ENCODE data around the gene PUDP.

Gene PUDP

DNA sequence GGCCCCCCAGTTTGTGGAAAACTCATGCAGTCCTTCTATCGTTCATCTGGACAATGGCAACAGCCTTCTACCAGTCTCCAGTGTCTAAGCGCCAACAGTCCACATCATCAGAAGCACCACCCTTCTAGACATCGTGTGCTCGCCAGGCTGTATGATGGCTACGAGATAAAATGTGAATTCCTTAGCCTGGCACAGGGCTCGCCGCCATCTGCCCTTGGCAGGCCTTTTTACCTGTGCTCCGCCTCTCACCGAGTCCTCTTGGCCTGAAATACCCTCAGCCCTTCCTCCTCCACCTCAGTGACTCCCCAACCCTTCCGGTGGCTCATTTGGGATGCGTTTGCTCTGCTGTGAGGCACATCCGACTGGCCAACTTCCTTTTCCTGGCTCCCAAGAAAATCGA, 16.3 kb downstream of the PUDP start:
- Histone ChIP-seq H3K4me2 (ENCODE audit: low read length) (no peak overlapping the region), H2AFZ (ENCODE audit: low read length) (no peak overlapping the region), H3K9ac (ENCODE audit: low read length) (no peak overlapping the region), H3K27me3 (ENCODE audit: insufficient read depth, low read length) (no peaks in the 10 kb centered on the region), H3K79me2 (ENCODE audit: insufficient read depth, low read length) (peaks cover 72% of the 10 kb centered on the region), H3K4me1 (ENCODE audit: insufficient read depth, low read length, severe bottlenecking) (peaks cover 45% of the 10 kb centered on the region), H3K27ac (ENCODE audit: low read depth, low read length, poor library complexity, severe bottlenecking) (no peak overlapping the region), H3F3A (ENCODE audit: insufficient read depth, low read length) (no peaks in the 10 kb centered on the region), H3K4me3 (ENCODE audit: low read depth, low read length, poor library complexity, severe bottlenecking) (no peak overlapping the region), H4K20me1 (ENCODE audit: insufficient read depth, low read length) (no peaks in the 10 kb centered on the region), H3K9me2 (ENCODE audit: low read depth, low read length) (no peaks in the 10 kb centered on the region), H3K9me3 (ENCODE audit: low read length) (no peaks in the 10 kb centered on the region), H3K36me3 (ENCODE audit: insufficient read depth, low read length) (peaks cover 26% of the 10 kb centered on the region)
- TF ChIP-seq EZH2 (IDR thresholded peaks at IDR 0.05; ENCODE audit: borderline replicate concordance, low read length), result no peak
- TF ChIP-seq, protein P1, sequence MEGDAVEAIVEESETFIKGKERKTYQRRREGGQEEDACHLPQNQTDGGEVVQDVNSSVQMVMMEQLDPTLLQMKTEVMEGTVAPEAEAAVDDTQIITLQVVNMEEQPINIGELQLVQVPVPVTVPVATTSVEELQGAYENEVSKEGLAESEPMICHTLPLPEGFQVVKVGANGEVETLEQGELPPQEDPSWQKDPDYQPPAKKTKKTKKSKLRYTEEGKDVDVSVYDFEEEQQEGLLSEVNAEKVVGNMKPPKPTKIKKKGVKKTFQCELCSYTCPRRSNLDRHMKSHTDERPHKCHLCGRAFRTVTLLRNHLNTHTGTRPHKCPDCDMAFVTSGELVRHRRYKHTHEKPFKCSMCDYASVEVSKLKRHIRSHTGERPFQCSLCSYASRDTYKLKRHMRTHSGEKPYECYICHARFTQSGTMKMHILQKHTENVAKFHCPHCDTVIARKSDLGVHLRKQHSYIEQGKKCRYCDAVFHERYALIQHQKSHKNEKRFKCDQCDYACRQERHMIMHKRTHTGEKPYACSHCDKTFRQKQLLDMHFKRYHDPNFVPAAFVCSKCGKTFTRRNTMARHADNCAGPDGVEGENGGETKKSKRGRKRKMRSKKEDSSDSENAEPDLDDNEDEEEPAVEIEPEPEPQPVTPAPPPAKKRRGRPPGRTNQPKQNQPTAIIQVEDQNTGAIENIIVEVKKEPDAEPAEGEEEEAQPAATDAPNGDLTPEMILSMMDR (IDR thresholded peaks at IDR 0.05; ENCODE audit: low read length), result no peak

DNA sequence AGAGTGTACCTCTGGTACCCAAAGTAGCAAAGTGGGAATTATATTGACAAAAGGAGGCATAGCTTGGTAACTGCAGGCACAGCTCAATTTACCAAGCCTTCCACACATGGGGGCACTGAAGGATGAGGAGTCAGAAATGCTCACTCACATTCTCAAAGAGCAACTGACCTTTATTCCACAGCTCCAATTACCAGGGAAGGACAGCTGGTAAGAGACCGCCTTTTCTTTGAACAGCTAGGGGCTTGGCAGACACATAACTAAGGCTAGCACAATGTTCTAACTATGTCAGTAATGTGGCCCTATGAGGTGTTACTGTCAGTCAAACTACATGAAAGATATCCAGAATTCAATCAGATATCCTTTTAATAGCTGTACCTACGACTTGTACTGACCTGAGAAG, 20.9 kb downstream of the PUDP start:
- peaks cover 71% of the 10 kb centered on the region for H3K79me2 ChIP-seq (ENCODE audit: insufficient read depth, low read length)
- no peak overlapping the region for H3K27ac ChIP-seq (ENCODE audit: low read depth, low read length, poor library complexity, severe bottlenecking)
- peaks cover 24% of the 10 kb centered on the region for H3K4me1 ChIP-seq (ENCODE audit: insufficient read depth, low read length, severe bottlenecking)
- no peak overlapping the region for H2AFZ ChIP-seq (ENCODE audit: low read length)
- H3K9me3 ChIP-seq (ENCODE audit: low read length), result no peaks in the 10 kb centered on the region
- H3K27me3 ChIP-seq (ENCODE audit: insufficient read depth, low read length), result no peaks in the 10 kb centered on the region
- H3F3A ChIP-seq (ENCODE audit: insufficient read depth, low read length), result no peaks in the 10 kb centered on the region
- TF ChIP-seq, protein P1 (IDR thresholded peaks at IDR 0.05; ENCODE audit: low read length), result no peak
- TF ChIP-seq EZH2 (IDR thresholded peaks at IDR 0.05; ENCODE audit: borderline replicate concordance, low read length), result no peak
- peaks cover 32% of the 10 kb centered on the region for H3K36me3 ChIP-seq (ENCODE audit: insufficient read depth, low read length)
- H3K9me2 ChIP-seq (ENCODE audit: low read depth, low read length), result no peaks in the 10 kb centered on the region
- no peak overlapping the region for H3K9ac ChIP-seq (ENCODE audit: low read length)
- no peak overlapping the region for H3K4me3 ChIP-seq (ENCODE audit: low read depth, low read length, poor library complexity, severe bottlenecking)
- H4K20me1 ChIP-seq (ENCODE audit: insufficient read depth, low read length), result no peaks in the 10 kb centered on the region
- no peak overlapping the region for H3K4me2 ChIP-seq (ENCODE audit: low read length)

DNA sequence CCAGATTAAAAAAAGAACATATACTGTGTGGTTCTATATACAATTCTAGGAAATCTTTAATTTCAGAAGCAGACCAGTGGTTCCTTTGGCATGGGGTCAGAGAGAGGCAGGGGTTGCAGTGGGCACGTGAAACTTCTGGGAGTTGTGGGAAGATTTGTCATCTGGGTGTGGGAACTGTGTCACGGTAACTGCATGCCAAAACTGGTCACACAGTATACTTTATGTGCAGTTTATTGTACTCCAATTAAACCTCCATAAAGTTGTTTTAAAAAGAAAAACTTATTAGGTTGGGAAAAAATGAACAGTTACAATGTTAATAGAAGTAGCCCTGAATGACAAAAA, 27.1 kb downstream of the PUDP start:
- Histone ChIP-seq H3K79me2 (ENCODE audit: insufficient read depth, low read length) (peaks cover 75% of the 10 kb centered on the region), H3K9ac (ENCODE audit: low read length) (peak overlapping the region; percentile 36; the same call in 1 of the 2 replicates), H3K27me3 (ENCODE audit: insufficient read depth, low read length) (no peaks in the 10 kb centered on the region), H3K4me3 (ENCODE audit: low read depth, low read length, poor library complexity, severe bottlenecking) (no peak overlapping the region), H3K4me1 (ENCODE audit: insufficient read depth, low read length, severe bottlenecking) (peaks cover 86% of the 10 kb centered on the region), H2AFZ (ENCODE audit: low read length) (no peak overlapping the region), H3K27ac (ENCODE audit: low read depth, low read length, poor library complexity, severe bottlenecking) (peak overlapping the region; percentile 100), H3K4me2 (ENCODE audit: low read length) (peak overlapping the region; percentile 34; the same call in 1 of the 2 replicates), H3K36me3 (ENCODE audit: insufficient read depth, low read length) (peaks cover 8% of the 10 kb centered on the region), H3K9me2 (ENCODE audit: low read depth, low read length) (no peaks in the 10 kb centered on the region), H3F3A (ENCODE audit: insufficient read depth, low read length) (peaks cover 5% of the 10 kb centered on the region; the same call in 1 of the 2 replicates), H4K20me1 (ENCODE audit: insufficient read depth, low read length) (no peaks in the 10 kb centered on the region), H3K9me3 (ENCODE audit: low read length) (no peaks in the 10 kb centered on the region)
- TF ChIP-seq, protein P1 (IDR thresholded peaks at IDR 0.05; ENCODE audit: low read length), result no peak
- no peak for TF ChIP-seq EZH2 (IDR thresholded peaks at IDR 0.05; ENCODE audit: borderline replicate concordance, low read length)

All from OCI-LY1 (cell line).